ENCODE results near the gene LEFTY2. TPM values are rescaled to one million over a fixed set of nuclear protein-coding genes. Genes with fewer than 3 reads are reported as not detected.

The LEFTY2 gene
- total and polyA plus RNA-seq, 10 of the 15 experiments (the other 5 are each of a cell fraction or from before 2014, with no cell fraction given): not detected

- 0 out of 2 replicates have a peak, but pooled peaks have one; percentile 18 for TF ChIP-seq YY1 (IDR thresholded peaks at IDR 0.05; ENCODE audit: low read depth, low read length)
- TF ChIP-seq ZSCAN29 (IDR thresholded peaks at IDR 0.05): no peak
- 0 out of 2 replicates have a peak, but pooled peaks have one; percentile 27 for TF ChIP-seq CHD2 (IDR thresholded peaks at IDR 0.05; ENCODE audit: borderline replicate concordance, low read depth, low read length)
- TF ChIP-seq ZNF592 (IDR thresholded peaks at IDR 0.05): 0 out of 2 replicates have a peak, but pooled peaks have one; percentile 83
- TF ChIP-seq TAF1 (IDR thresholded peaks at IDR 0.05; ENCODE audit: borderline replicate concordance, low read depth, low read length): 0 out of 2 replicates have a peak, but pooled peaks have one; percentile 28
- peak; percentile 13 for TF ChIP-seq MEF2B (IDR thresholded peaks at IDR 0.05; ENCODE audit: partially characterized antibody, poor library complexity, severe bottlenecking)
- TF ChIP-seq ZBED1 (IDR thresholded peaks at IDR 0.05; ENCODE audit: borderline replicate concordance): no peak
- no peak for TF ChIP-seq ETV6 (conservative IDR thresholded peaks at IDR 0.05 in 1 of 2, IDR thresholded peaks at IDR 0.05 in 1 of 2; ENCODE audit: borderline replicate concordance in 1 of 2, low read depth in 1 of 2)
- no peak for TF ChIP-seq SUZ12 (IDR thresholded peaks at IDR 0.05; ENCODE audit: unreplicated experiment)
- TF ChIP-seq CHD1 (IDR thresholded peaks at IDR 0.05; ENCODE audit: low read depth, low read length): no peak
- TF ChIP-seq WRNIP1 (IDR thresholded peaks at IDR 0.05; ENCODE audit: borderline replicate concordance, low read depth, low read length): no peak
- TF ChIP-seq BCL3 (IDR thresholded peaks at IDR 0.05; ENCODE audit: borderline replicate concordance, insufficient read depth, low read depth, low read length, poor library complexity, severe bottlenecking): no peak
- TF ChIP-seq SREBF1 (IDR thresholded peaks at IDR 0.05; ENCODE audit: low read length): no peak
- no peak for TF ChIP-seq EGR1 (IDR thresholded peaks at IDR 0.05; ENCODE audit: borderline replicate concordance in 1 of 2, low read depth in 2 of 2, low read length in 2 of 2)
- no peak for TF ChIP-seq EZH2 (IDR thresholded peaks at IDR 0.05; ENCODE audit: borderline replicate concordance, control insufficient read depth, low read depth, low read length)
- TF ChIP-seq SMAD1 (IDR thresholded peaks at IDR 0.05; ENCODE audit: low read depth, partially characterized antibody): no peak
- TF ChIP-seq BACH1 (IDR thresholded peaks at IDR 0.05; ENCODE audit: borderline replicate concordance): peak; percentile 57; the same call in 1 of the 2 replicates
- no peak for TF ChIP-seq USF1 (IDR thresholded peaks at IDR 0.05; ENCODE audit: borderline replicate concordance, extremely low read length, insufficient read depth, low read depth, low read length)
- peak; percentile 45 for TF ChIP-seq SP1 (IDR thresholded peaks at IDR 0.05; ENCODE audit: low read depth, low read length)
- TF ChIP-seq NR2C2 (IDR thresholded peaks at IDR 0.05; ENCODE audit: borderline replicate concordance, control insufficient read depth, insufficient read length, low read depth): no peak
- TF ChIP-seq SPI1 (IDR thresholded peaks at IDR 0.05; ENCODE audit: borderline replicate concordance, insufficient read depth, low read depth, low read length): peak; percentile 67
These were observed 44.0 kb downstream of the LEFTY2 start (continued) for GRCh38 chr1:225896937-225897549.
